OCI-M2 (cell line): ENCODE results near the gene CRB2.

Source experiments
- DNase-seq: peaks from one replicate; lab custom pipeline; 2025; ENCODE audit not compliant: unreplicated experiment; lab: John Stamatoyannopoulos, UW

The CRB2 gene

DNA sequence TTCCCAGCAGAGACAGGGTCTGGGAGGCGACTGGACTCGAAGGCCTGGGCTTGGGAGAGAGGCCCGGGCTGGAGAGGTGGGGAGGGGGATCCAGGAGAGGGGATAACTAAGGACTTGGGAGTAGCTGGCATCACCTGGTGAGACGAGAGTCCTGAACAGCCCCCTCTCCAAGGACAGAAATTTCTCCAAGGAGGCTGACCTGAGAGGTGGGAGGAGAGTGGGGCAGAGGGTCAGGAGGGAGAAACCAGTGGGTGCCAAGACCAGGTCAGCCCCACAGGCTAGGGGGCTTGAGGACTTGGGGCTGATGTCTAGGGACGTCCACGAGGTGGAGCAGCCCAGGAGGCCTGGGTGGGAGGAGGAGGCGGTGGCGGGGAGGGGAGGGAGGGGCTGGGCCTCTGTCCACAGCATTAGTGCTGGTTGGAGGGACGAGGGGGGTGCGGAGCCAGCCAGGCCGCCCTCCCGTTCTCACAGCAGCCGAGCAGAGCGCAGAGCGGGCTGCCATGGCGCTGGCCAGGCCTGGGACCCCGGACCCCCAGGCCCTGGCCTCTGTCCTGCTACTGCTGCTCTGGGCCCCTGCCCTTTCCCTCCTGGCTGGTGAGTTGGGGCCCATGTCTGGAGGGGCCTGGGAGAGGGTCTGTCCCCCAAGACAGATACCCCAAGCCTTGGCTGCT is at the start of gene CRB2:
Gene CRB2 (plus strand): TSS at position 437 of the 671 bp plus-strand sequence. CDS start 64 bp downstream, at position 501.
- no peak for DNase-seq

DNA sequence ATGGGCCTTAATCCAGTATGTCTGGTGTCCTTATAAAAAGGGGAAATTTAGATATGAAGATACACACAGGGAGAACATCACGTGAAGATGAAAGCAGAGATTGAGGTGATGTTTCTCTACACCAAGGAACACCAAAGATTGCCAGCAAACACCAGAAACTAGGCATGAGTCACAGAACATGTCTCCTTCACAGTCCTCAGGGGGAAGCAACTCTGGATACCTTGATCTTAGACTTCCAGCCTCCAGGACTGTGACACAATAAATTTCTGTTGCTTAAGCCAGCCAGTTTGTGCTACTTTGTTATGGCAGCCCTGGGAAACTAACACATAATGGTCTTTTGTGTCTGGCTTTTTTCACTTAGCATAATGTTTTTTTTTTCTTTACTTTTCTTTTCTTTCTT is 46.4 kb upstream of the CRB2 start:
- DNase-seq, result no peak

DNA sequence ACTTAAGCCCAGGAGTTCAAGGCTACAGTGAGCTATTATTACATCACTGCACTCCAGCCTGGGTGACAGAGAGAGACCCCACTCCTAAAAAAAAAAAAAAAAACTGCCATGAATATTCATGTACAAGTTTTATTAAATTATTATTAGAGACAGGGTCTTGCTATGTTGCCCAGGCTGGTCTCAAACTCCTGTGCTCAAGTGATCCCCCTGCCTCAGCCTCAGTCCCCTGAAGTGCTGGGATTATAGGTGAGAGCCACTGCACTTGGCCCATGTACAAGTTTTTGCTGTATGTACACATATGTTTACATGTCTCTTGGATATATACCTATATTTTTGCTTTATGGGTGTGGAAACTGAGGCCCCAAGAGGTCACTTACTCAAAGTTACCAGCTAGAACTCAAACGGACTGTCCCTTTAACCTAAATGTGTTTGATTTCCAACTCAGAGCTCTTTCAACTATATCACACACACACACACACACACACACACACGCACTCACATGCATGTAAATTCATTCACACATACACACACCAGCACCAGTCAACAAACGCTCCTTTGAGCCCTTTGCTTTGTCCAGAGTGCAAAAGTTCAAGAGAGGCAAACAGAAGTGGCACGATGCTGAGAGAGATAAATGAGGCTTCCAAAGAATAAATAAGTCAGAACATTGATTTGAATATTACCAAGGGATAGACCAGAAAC is 45.3 kb upstream of the CRB2 start:
- no peak for DNase-seq

DNA sequence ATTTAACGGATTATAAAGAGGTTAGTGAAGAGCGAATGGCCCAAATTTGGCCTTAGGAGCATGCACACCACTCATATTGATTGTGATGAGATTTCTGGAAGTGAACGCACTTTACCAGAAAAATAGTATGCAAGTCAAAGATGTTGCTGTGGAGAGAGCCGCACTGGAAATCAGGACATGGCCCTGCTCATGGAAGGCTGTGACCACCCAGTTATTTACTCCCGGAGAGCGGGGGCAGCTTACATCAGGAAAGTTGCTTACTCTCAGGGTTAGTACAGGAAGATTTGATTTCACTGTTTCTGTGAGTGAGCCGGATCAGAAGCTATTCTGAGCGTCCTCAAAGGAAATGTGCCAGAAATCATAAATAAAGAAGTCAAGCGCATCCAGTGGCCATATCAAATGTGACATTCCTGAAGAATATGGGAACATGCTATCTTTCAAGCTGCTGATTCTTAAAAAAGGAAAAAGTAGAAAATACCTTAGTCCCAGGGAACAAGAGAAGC is 44.7 kb upstream of the CRB2 start:
- DNase-seq, result no peak

DNA sequence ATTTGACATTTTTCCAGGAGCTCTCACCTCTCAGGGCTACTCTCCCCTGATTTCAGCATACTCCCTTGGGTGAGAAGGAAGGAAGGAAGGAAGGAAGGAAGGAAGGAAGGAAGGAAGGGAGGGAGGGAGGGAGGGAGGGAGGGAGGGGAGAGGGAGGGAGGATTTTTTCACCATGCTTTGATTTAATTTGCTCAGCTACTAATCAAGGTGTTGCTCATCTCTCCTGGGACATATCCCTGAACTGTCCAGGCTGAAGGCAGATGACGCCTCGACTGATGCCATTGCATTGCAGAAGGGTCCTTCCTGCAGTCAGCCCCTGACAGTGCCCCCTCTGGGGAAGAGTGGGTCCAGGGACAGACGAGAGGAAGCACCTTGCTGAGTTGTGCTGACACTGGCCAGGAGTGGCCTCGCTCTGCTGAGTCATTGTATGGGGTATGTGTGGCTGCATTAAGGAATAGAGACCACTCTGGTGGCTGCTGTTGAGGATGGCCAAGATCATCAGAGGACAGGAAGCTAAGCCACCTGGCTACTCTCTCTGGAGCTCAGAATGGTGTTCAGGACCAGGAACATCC is 43.6 kb upstream of the CRB2 start:
- DNase-seq, result no peak

DNA sequence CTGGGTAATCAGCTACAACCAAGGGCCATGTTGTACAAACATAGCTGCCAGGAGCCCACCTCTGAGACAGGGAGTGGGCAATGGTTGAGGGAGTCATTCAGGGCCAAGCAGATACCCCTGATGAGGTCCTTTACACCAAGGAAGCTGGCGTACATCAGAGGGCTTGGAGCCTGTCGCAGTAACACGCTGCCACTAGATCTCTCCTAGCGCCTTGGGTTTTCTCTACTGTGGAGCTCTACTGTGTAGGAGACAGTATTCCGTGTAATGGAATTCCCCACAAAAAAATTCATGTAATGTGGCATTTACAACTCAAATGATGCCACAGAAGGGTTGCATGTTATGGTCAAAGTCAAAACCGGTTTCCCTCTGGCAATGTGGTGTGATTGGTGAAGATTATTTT is 41.4 kb upstream of the CRB2 start:
- no peak for DNase-seq

DNA sequence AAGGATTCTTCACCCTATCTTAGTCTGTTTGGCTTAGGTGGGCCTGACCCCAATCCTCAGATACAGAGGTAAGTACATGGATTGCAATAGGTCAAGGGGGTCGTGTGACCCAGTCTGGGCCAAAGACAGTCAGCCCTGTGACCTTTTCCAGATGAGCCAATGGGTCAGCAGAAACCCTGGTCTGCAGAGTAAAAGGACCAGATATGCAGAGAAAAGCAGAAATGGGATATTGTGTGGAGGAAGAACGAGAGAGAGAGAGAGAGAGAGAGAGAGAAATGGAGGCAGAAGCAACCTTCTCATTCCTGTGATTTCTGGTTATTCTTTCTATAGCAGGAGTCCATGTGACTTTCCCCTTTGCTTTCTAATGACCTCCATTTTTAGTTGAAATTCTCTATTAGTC is 40.4 kb upstream of the CRB2 start:
- DNase-seq, result no peak

DNA sequence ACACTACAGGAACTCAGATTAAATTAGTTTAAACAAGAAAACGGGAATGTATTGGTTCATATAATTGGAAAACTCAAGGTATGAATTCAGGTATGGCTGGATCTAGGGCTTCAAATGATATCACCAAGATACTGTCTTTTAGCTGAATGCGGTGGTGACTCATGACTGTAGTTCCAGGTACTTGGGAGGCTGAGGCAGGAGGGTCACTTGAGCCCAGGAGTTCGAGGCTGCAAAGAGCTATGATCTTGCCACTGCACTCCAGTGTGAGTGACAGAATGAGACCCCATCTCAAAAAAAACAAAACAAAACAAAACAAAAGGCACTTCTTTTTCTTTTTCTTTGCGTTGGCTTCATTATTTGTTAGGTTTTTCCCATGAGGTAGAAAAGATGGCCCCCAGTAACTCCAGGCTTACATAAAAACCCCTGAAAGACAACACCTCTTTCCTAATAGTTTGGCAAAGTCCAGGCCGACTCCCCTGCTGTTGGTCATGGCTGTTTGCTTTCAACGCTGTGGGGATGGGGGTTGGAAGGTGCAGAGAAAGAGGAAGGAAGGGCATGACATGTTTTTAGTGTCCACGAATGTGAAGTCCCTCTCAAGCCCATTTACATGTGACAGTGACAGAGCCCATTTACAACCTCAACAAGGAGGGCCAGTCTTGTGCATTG is 39.8 kb upstream of the CRB2 start:
- DNase-seq, result no peak

DNA sequence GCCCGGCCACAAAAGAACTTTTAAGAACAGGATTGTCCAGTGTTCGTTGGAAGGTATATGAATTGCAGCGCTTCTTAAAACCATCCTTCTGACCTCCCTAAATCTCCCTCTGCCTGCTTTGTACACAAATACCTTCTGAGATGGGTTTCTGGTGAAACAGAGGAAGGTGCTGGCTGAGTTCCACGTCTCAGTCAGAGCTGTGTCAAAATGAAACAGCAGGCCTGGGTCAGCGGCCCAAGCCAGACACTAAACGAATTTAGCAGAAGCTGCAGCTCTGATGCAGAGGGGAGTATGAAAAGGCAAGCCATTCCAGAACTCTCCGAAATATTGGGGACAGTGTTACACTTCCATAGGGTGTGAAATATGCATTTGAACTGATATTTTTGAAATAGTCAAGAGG is 37.8 kb upstream of the CRB2 start:
- DNase-seq, result no peak

DNA sequence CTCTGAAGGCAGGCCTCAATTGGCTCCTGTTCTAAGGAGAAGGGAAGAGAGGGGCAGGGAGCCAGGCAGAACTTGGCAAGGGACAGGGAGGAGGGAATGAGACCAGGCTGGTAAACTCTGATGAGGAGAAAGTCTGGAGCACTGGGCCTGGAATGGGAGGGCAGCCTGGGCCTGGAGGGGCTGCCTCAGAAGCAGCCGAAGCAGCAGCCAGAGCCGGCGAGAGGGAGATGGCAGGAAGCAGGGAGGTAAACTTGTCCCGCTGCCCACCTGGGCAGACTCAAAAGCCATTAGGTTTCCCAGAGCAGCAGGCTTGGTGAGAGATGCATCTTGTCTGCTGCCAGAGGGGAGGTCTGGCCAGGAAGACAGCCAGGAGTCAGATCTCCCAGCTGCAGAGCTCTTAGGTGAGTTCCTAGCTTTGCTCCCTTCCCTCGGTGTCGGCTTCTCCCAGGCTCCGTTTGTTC is 37.0 kb upstream of the CRB2 start:
- no peak for DNase-seq

DNA sequence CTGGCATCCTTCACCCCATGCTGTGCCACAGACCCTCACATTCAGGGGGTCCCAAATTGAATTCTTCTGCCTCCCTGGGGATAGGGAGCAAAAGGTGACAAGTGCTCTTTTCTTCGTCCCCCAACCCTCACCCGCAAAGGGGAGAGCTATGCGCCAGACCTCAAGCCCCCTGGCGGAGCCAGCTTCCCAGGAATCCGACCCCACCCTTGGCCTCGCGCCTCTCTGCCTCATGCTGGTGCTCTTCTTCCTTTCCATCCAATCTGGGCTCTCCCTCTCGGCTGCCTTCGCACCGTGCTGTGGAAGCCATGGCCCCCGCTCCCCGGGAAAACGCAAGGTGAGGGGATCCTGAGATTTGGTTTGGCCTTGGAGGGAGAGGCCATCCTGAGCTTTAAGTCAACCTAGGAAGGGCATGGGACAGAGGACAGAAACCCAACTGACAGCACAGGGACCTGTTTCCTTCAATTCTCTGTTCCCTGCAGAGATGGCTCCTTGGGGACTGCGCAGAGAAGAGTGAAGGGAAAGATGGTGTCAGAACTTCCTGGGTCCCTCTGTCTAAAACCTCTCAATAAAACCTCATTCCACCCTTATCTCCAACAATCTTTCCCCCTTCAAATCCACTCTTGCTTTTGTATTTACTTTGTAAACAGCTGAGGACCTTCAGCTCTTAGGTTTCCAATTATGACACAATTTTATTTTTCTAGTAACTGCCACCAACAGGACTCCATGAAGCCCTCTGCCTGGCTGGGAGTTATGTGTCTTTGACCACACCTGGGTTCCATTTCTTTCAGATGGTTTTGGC is 36.3 kb upstream of the CRB2 start:
- no peak for DNase-seq

DNA sequence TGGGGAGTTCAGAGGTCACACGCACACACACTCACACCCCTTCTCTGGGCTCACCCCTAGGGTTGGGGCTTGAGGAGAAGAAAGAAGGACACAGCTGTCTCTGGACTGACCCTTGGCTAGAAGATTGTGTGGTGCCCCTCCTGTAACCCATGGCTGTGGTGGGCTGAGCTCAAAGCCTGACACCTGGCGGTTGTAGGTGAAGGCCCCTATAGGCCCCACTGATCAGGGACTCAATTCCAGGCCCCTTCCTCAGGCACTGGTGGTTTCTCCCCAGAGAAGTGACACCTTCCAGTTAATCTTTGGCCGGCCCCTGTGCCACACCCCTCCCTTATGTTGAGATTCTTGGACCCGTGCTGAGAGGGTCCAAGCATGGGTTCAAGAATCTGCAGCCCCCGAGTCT is 35.2 kb upstream of the CRB2 start:
- DNase-seq, result no peak

DNA sequence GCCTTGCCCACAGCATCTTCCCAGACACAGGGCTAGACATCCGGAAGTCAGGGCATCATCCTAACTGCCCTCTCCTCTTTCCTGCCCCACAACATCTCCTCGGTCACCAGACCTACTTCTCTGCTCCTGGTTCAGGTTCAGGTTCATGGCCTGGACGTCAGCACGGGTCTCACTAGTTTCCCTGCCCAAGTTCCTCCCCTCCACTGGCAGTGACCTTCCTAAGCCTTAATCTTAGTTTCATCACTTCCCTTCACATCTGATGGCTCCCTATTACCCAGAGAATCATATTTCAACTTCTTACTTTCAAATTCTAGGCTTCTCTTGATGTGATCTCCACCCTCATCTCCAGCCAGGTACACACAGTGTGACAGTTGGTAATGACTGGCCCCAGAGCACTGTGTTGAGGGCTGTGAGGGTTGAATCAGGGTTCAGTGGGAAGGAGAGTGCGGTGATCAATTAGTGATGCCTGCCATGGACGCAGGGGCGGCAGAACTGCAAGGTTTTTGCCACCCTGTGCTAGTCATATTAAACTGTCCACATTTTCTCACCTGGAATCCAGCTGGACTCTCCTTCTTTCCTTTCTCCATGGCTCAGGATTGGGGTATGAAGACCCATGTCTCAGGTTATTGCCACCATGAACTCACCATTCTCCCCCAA is 34.3 kb upstream of the CRB2 start:
- DNase-seq, result no peak

DNA sequence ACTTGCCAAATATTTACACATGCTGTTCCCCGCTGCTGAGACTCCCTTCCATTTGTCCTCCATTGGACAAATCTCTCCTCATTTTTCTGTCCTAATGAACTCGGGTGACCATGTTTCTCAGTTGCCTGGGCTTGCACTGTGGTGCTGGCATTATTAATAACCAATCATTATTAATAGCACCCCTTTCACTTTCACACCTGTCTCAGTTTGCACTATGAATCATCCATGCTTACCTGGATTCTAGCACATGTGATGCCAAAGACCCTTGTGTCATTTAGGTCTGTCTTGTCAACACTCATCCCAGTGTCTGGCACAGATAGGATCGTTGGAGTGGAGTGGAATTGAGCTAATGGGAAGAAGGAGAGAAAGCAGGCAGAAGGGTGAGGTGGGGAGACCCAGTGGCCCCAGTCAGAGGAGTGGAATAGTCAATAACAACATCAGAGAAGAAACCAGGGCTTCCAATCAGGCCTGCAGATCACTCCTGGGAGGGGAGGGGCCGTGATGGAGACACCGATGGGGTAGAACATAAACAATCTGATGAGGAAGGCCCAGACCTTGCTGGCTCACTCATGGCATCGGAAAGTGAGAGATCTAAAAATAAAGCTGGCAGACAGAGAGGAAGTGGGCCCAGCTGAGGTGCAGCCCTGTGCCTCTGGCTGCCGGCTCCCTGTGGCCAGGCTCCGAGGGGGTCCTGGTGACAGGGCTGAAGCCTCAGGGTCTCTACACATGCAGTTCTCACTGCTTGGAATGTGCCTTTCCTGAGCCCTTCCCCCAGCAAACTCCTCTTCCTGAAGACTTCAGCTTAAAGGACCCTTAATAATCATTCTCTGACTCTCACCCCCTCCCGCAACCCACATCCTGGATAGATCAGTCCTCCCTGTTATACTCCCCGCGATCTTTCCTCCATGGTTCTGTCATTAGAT is 33.5 kb upstream of the CRB2 start:
- DNase-seq, result no peak

DNA sequence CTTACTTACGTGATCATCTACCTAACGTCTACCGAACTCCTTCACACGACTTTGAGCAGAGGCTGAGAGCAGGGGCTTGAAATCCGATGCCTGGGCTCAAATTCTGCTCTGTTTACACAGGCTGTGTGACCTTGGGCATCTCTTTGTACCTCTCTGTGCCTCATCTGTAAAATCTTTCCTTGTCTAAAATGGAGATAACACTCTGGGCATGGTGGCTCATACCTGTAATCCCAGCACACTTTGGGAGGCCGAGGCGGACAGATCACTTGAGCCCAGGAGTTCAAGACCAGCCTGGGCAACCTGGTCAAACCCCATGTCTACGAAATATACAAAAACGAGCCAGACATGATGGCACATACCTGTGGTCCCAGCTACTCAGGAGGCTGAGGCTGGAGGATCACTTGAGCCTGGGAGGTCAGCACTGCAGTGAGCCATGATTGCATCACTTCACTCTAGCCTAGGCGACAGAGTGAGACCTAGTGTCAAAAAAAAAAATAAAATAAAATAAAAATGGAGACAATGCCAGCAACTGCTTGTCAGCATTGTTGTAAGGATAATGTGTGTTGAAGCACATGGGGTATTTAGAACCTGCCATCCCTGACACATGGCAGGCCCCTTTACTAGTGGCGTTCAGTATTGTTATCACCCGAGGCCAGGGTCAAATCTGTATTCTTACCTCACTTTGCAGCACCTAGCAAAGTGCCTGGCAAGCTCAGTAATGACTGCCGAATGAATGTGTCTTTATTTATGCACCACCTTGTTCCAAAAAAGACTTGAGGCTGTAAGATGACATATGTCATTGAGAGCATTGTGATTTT is 32.6 kb upstream of the CRB2 start:
- DNase-seq, result no peak

DNA sequence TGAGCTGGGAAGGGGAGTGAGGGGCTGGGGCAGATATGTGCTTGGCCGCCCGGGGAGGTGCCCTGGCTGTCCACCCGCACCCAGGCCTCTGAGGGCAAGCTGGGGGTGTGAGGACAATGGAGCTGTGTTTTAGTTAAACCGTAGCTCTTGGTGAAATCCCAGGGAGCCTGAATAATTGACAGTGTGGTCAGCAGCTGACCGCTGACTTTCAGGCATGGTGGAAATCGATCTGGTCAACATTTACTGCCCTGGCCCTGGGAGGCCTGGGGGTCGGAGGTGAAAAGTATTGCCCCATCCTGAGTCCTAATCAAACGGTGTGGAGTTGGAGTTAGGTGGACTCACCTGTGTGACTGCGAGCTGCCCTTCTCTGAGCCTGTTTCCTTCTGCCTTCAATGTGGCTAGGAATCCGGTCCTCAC is 31.2 kb upstream of the CRB2 start:
- no peak for DNase-seq

DNA sequence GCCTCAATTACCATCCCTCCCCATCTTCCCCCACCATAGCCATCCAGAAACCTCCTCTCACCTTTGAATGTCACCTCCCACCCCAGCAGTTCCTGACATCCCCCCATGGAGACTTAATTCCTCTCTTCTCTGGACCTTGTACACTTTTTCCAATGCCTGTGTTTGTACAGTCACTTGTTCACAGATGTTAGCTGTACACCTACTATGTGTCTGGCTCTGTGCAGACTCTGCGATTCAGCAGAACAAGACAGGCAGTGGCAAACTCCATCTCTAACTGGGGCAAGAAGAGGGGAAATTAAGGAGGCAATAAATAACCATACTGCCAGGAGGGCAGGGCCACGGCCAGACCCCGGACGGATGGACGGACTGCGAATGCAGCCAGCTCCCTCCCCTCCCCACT is 29.8 kb upstream of the CRB2 start:
- DNase-seq, result no peak

DNA sequence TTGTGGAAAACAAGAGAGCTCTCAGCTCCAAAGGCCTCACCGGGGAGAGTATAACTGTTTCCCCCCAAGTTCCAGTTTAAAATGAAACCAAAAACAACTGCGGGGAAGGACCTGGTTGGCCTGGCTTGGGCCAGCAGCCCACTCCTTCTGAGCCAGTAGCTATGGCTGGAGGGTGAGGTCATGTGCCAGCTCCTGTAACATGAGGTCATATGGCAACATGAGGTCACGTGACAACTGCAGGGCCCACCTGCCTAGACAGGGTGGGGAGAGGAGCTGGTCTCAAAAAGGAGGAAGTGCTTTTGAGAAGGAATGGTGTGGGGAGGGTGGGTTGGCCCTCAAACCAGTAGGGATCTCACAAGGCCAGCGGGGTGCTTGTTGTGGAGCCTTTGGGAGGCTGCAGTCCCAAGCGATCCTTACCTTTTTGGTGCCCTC is 29.3 kb upstream of the CRB2 start:
- no peak for DNase-seq
